ENCODE data around the gene MSN. TPM values are rescaled to one million over a fixed set of nuclear protein-coding genes. Genes with fewer than 3 reads are reported as not detected.

MSN gene
- total and polyA plus RNA-seq, 2 of the 13 experiments (the other 11 are each of a cell fraction or from before 2014, with no cell fraction given) = 0.15 TPM; not detected in 1

DNA sequence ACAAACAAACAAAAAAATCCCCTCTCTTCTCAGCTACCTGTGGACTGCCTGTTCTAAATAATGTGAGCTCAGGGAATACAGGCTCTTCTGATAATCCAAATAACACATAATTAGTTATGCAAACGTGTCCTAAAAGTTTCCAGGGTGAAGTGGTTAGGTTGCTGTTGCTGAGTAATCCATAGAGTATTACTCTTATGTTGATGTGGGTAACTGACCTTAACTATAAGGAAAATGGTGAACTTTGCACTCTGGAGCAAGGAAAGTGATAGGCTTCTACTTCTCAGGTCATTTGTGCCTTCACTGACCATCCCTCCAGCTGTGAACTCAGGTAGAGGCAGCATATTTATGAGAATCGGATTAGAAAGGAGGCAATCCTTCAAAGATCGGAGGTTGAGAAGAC, 19.9 kb downstream of the MSN start (continued):
- TF ChIP-seq, protein P1, sequence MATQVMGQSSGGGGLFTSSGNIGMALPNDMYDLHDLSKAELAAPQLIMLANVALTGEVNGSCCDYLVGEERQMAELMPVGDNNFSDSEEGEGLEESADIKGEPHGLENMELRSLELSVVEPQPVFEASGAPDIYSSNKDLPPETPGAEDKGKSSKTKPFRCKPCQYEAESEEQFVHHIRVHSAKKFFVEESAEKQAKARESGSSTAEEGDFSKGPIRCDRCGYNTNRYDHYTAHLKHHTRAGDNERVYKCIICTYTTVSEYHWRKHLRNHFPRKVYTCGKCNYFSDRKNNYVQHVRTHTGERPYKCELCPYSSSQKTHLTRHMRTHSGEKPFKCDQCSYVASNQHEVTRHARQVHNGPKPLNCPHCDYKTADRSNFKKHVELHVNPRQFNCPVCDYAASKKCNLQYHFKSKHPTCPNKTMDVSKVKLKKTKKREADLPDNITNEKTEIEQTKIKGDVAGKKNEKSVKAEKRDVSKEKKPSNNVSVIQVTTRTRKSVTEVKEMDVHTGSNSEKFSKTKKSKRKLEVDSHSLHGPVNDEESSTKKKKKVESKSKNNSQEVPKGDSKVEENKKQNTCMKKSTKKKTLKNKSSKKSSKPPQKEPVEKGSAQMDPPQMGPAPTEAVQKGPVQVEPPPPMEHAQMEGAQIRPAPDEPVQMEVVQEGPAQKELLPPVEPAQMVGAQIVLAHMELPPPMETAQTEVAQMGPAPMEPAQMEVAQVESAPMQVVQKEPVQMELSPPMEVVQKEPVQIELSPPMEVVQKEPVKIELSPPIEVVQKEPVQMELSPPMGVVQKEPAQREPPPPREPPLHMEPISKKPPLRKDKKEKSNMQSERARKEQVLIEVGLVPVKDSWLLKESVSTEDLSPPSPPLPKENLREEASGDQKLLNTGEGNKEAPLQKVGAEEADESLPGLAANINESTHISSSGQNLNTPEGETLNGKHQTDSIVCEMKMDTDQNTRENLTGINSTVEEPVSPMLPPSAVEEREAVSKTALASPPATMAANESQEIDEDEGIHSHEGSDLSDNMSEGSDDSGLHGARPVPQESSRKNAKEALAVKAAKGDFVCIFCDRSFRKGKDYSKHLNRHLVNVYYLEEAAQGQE (IDR thresholded peaks at IDR 0.05; ENCODE audit: borderline replicate concordance in 1 of 2, low read depth in 1 of 2, low read length in 2 of 2) = no peak

DNA sequence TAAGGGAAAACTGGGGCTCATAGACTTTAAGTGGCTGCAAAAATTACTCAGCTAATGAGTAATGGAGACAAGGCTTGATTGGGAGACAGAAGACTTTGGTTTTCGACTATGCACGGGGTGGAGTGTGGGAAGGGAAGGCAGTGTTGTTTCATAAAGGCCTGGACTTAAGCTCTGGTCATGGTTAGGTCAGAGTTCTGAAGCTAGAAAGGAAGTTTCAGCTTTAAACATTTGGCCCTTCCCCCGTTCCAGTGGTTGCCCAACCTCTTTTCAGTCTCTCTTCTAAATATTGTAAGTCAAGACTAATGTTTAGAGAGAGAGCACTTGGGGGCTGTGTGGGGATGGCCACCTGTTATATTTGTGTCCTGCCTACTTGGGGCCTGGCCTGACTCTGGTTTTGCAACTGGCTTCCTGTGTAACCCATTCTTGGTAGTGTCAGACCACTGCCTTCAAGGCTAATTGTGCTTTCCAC, 21.0 kb downstream of the MSN start:
- Histone ChIP-seq H3K79me2 (ENCODE audit: insufficient read depth, low read length) (no peaks in the 10 kb centered on the region), H3K36me3 (replicated peaks in 1 of 2; ENCODE audit: control insufficient read depth in 1 of 2, insufficient read depth in 2 of 2, low read length in 2 of 2) (no peaks in the 10 kb centered on the region), H2AFZ (ENCODE audit: low read length) (no peak overlapping the region), H3K4me2 (ENCODE audit: low read depth, low read length) (no peak overlapping the region), H3K27ac (ENCODE audit: extremely low read length, insufficient read depth, low read length) (no peak overlapping the region), H3K27me3 (ENCODE audit: control insufficient read depth in 1 of 2, insufficient read depth in 2 of 2, low read length in 2 of 2) (no peaks in the 10 kb centered on the region), H3K9ac (ENCODE audit: insufficient read depth, low read depth, low read length) (no peak overlapping the region), H3K4me1 (ENCODE audit: insufficient read depth, low read length) (no peaks in the 10 kb centered on the region), H3K4me3 (replicated peaks in 1 of 3; ENCODE audit: insufficient read depth in 1 of 3, low read depth in 2 of 3, low read length in 3 of 3) (no peak overlapping the region), H3K9me3 (ENCODE audit: low read length) (no peaks in the 10 kb centered on the region), H4K20me1 (ENCODE audit: insufficient read depth, low read length) (no peaks in the 10 kb centered on the region)
- FAIRE-seq = no peak
- ATAC-seq = no peak
- in situ Hi-C loops (cut with HindIII; ENCODE audit: extremely low pct_ligation_motif_present, low pct_unique_long_range_greater_than_20kb) = no loop called here
- ChIA-PET POLR2A (no interaction called here), CTCF (ENCODE audit: low intra/inter-chr PET ratio, low total read pairs) (no interaction called here)
- intact Hi-C loops (cut with micrococcal nuclease; ENCODE audit: unreplicated experiment) = no loop called here
- DNase-seq (ENCODE audit: low spot score) = no peak
- BruUV-seq (replicated peaks) = no TSS peak
- no peak for TF ChIP-seq ZNF546 (CRISPR knock-in tag; conservative IDR thresholded peaks at IDR 0.05)
- TF ChIP-seq ZNF768 (CRISPR knock-in tag; IDR thresholded peaks at IDR 0.05) = no peak
- TF ChIP-seq, protein P2, sequence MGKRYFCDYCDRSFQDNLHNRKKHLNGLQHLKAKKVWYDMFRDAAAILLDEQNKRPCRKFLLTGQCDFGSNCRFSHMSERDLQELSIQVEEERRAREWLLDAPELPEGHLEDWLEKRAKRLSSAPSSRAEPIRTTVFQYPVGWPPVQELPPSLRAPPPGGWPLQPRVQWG (CRISPR knock-in tag; IDR thresholded peaks at IDR 0.05; ENCODE audit: borderline replicate concordance, low read depth) = no peak
- no peak for TF ChIP-seq ETV6 (CRISPR knock-in tag; conservative IDR thresholded peaks at IDR 0.05)
- no peak for TF ChIP-seq ZNF460 (CRISPR knock-in tag; IDR thresholded peaks at IDR 0.05; ENCODE audit: borderline replicate concordance)
- WGBS (ENCODE audit: low lambda C conversion rate) = 0% methylated on average over 3 of the region's 3 CpGs

Data from HepG2 (cell line).